ENCODE results near the gene DIAPH2. TPM values are rescaled to one million over a fixed set of nuclear protein-coding genes. Genes with fewer than 3 reads are reported as not detected.

The DIAPH2 gene
- total and polyA plus RNA-seq, 2 of the 13 experiments (the other 11 are each of a cell fraction or from before 2014, with no cell fraction given) = 2.1 to 8.5 TPM

GRCh38 chrX:96713303-96713702 lies 28.7 kb downstream of the DIAPH2 start:
- in situ Hi-C loops (cut with HindIII; ENCODE audit: extremely low pct_ligation_motif_present, low pct_unique_long_range_greater_than_20kb) (no loop called here), intact Hi-C loops (cut with micrococcal nuclease; ENCODE audit: unreplicated experiment) (no loop called here)
- H3K4me3 ChIP-seq (replicated peaks in 1 of 3; ENCODE audit: insufficient read depth in 1 of 3, low read depth in 2 of 3, low read length in 3 of 3) = no peak overlapping the region
- no peak overlapping the region for H3K9ac ChIP-seq (ENCODE audit: insufficient read depth, low read depth, low read length)
- H3K36me3 ChIP-seq (replicated peaks in 1 of 2; ENCODE audit: control insufficient read depth in 1 of 2, insufficient read depth in 2 of 2, low read length in 2 of 2) = no peaks in the 10 kb centered on the region
- no peaks in the 10 kb centered on the region for H3K27me3 ChIP-seq (ENCODE audit: control insufficient read depth in 1 of 2, insufficient read depth in 2 of 2, low read length in 2 of 2)
- H4K20me1 ChIP-seq (ENCODE audit: insufficient read depth, low read length) = no peaks in the 10 kb centered on the region
- H3K79me2 ChIP-seq (ENCODE audit: insufficient read depth, low read length) = no peaks in the 10 kb centered on the region
- BruUV-seq (replicated peaks) = no TSS peak
- DNase-seq (ENCODE audit: low spot score) = peak; percentile 81
- H3K9me3 ChIP-seq (ENCODE audit: low read length) = no peaks in the 10 kb centered on the region
- POLR2A ChIA-PET = no interaction called here
- H3K4me1 ChIP-seq (ENCODE audit: insufficient read depth, low read length) = peaks cover 16% of the 10 kb centered on the region
- peak; percentile 97 for ATAC-seq
- no peak overlapping the region for H3K4me2 ChIP-seq (ENCODE audit: low read depth, low read length)
- peak overlapping the region; percentile 7 for H3K27ac ChIP-seq (ENCODE audit: extremely low read length, insufficient read depth, low read length)
- H2AFZ ChIP-seq (ENCODE audit: low read length) = no peak overlapping the region
- FAIRE-seq = peak; percentile 57
- CTCF ChIA-PET (ENCODE audit: low intra/inter-chr PET ratio, low total read pairs) = no interaction called here
- no peak for TF ChIP-seq KAT7 (CRISPR knock-in tag; IDR thresholded peaks at IDR 0.05; ENCODE audit: borderline replicate concordance)
- TF ChIP-seq ZNF709 (CRISPR knock-in tag; IDR thresholded peaks at IDR 0.05) = no peak
- no peak for TF ChIP-seq ETV5 (CRISPR knock-in tag; IDR thresholded peaks at IDR 0.05; ENCODE audit: borderline replicate concordance)
- TF ChIP-seq FOXP1 (IDR thresholded peaks at IDR 0.05) = no peak
- peak; percentile 64; the same call in 1 of the 2 replicates for TF ChIP-seq FOXP1 (CRISPR knock-in tag; IDR thresholded peaks at IDR 0.05)
- TF ChIP-seq ZBTB7A (CRISPR knock-in tag; IDR thresholded peaks at IDR 0.05) = no peak
- no peak for TF ChIP-seq U2AF1 (optimal IDR thresholded peaks at IDR 0.05; ENCODE audit: low read depth, low read length)
- no peak for TF ChIP-seq MAF1 (CRISPR knock-in tag; IDR thresholded peaks at IDR 0.05; ENCODE audit: borderline replicate concordance)
- TF ChIP-seq SNRNP70 (IDR thresholded peaks at IDR 0.05; ENCODE audit: low read depth, low read length) = no peak
- no peak for TF ChIP-seq ZNF570 (CRISPR knock-in tag; IDR thresholded peaks at IDR 0.05; ENCODE audit: borderline replicate concordance)
- no peak for TF ChIP-seq RARG (CRISPR knock-in tag; IDR thresholded peaks at IDR 0.05; ENCODE audit: low read depth)
- TF ChIP-seq RFX5 (IDR thresholded peaks at IDR 0.05; ENCODE audit: low read depth, low read length) = no peak
- no peak for TF ChIP-seq JARID2 (CRISPR knock-in tag; IDR thresholded peaks at IDR 0.05; ENCODE audit: insufficient replicate concordance)
- TF ChIP-seq, protein P1, sequence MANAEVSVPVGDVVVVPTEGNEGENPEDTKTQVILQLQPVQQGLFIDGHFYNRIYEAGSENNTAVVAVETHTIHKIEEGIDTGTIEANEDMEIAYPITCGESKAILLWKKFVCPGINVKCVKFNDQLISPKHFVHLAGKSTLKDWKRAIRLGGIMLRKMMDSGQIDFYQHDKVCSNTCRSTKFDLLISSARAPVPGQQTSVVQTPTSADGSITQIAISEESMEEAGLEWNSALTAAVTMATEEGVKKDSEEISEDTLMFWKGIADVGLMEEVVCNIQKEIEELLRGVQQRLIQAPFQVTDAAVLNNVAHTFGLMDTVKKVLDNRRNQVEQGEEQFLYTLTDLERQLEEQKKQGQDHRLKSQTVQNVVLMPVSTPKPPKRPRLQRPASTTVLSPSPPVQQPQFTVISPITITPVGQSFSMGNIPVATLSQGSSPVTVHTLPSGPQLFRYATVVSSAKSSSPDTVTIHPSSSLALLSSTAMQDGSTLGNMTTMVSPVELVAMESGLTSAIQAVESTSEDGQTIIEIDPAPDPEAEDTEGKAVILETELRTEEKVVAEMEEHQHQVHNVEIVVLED (CRISPR knock-in tag; IDR thresholded peaks at IDR 0.05; ENCODE audit: borderline replicate concordance) = no peak
- TF ChIP-seq, protein P2, sequence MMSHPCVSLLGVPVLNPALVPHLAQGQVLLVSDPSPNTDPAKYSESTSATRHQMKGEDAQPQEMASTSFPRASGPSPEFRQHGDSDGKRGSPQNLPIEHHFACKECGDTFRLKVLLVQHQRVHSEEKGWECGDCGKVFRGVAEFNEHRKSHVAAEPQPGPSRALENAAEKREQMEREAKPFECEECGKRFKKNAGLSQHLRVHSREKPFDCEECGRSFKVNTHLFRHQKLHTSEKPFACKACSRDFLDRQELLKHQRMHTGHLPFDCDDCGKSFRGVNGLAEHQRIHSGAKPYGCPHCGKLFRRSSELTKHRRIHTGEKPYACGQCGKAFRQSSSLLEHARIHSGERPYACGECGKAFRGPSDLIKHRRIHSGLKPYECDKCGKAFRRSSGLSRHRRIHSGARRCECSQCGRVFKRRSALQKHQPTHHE (CRISPR knock-in tag; IDR thresholded peaks at IDR 0.05; ENCODE audit: borderline replicate concordance) = no peak
- peak; percentile 82 for TF ChIP-seq ARID5B (CRISPR knock-in tag; IDR thresholded peaks at IDR 0.05)
- TF ChIP-seq HOXD1 (CRISPR knock-in tag; IDR thresholded peaks at IDR 0.05) = no peak
- TF ChIP-seq NONO (IDR thresholded peaks at IDR 0.05) = no peak
- TF ChIP-seq NONO (CRISPR knock-in tag; conservative IDR thresholded peaks at IDR 0.05) = no peak
- TF ChIP-seq ZNF160 (CRISPR knock-in tag; IDR thresholded peaks at IDR 0.05) = no peak
- peak; percentile 27; the same call in 1 of the 2 replicates for TF ChIP-seq ZMYM4 (CRISPR knock-in tag; IDR thresholded peaks at IDR 0.05)
- TF ChIP-seq RARA (CRISPR knock-in tag; IDR thresholded peaks at IDR 0.05) = peak; percentile 53

Measured in HepG2 (cell line).